GM21717 (cell line): ENCODE data around the gene GGT6.

Experiments
- ATAC-seq: cut with Tn5 transposase; IDR thresholded peaks from one replicate; pipeline ENCODE4 v1.9.1; 2021; ENCODE audit warnings: mild to moderate bottlenecking, moderate library complexity; ENCODE audit not compliant: unreplicated experiment

Gene GGT6

GRCh38 chr17:4509401-4509800 lies 51.0 kb downstream of the GGT6 start:
- ATAC-seq: no peak

GRCh38 chr17:4508207-4508606 lies 52.2 kb downstream of the GGT6 start:
- no peak for ATAC-seq

- no peak for ATAC-seq
These were observed 52.8 kb downstream of the GGT6 start for GRCh38 chr17:4507361-4508111.
